T follicular helper cell (primary cell): ENCODE measurements around the gene PNMA8C.

Source experiments
- DNase-seq: peaks from one replicate; pipeline ENCODE4 v3.0.0-alpha.2; 2020; ENCODE audit warnings: low read depth
- total RNA-seq, 2 experiments: gene quantifications; one replicate each; lab custom pipeline; 2026; lab: John Stamatoyannopoulos, UW

Gene PNMA8C
- 0 reads per million in 2 experiments for total RNA-seq

DNA sequence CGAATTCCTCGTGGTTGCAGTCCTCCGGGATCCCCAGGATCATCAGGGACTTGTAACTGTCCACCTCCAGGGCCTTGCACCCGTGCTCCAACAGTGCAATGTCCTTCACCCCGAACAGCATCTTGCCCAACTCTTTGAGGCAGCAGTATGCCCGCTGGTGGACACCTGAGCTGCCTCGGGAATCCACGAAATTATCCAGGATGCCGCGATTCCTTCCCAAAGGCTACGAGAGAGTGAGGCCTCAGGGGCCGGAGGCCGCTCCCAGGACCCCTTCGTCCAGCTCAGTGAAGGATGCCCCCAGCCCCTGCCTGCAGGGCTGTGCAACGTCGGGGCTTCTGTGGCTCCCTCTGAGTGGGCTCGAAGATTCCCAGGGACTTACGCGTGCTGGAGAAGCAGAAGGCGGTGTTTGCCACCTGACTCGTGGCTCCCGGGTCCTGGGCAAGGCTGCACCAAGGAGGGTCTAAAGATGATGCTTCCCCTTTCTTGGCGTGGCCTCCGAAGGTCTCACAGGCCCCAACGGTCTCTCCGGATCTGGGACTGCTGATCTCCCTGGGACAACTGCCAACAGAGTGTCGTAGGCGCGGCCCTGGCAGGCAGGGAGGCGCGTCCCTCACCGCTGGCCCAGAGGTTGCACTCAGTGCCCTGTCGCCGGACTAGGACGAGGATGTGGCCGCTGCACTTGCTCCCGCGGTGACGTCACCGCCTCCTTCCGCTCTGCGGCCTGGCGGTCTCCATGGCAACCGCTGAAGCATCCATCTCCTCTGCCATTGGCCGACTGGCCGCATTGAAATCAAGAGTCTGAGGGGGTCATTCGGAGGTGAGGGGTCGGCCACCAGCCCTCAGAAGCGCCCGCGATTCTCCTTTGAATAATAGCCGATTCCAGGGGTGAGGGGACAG is at the start of gene PNMA8C:
PNMA8C (minus strand) TSS at position 698 of the 897 bp plus-strand sequence; CDS start at position 121, 577 bp downstream.
- no peak for DNase-seq

DNA sequence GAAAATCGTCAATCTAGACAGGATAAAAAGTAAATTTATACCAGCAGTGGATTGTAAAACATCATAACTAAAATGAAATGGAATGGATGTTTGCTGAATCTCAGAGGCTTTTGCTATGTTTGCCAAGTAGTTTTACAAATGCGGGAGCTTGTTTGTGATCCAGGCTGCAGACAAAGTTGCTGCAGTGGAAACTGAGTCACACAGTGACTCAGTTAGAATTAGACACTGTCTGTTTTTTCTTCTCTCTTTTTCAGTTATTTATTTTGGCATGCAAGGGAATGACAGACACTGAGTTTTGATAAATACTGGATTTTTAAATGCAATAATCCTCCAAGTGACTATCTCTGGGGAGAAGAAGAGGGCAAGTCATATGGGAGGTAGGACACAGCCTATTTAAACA is 47.2 kb upstream of the PNMA8C start:
- no peak for DNase-seq

DNA sequence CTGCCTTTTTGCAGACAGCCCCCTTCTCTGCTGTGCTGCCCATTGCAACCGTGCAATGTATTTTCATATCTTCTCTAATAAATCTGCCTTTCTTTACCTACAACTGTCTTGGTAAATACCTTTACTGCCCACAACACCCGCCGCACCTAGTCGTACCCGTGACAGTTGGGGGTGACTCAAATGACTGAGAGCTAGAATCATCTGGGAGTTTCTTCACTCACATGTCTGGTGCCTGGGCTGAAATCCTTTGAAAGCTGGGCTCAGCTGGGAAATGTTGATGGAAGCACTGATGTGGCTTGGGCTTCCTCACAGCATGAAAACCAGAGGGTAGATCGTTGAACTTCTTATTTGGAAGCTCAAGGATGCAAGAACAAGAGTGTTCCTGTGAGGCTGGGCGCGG is 45.5 kb upstream of the PNMA8C start:
- no peak for DNase-seq

DNA sequence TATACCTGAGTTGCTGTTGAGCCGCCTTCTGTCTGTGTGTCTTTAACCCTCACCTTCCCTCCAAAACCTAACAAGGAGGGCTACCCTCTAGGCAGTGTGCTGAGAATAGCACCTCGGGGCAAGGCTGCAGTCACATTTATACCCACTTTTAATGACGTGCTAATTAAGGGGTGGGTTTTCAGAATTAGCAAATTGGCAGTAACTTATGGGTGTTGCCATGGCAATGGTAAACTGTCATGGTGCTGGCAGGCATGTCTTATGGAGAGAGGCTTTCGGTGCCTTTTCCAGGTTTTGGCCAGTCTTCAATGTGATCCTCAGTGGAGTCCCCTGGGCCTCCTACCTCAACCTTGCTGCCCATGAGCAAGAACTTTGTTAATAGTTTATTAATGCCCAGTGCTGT is 43.9 kb upstream of the PNMA8C start:
- DNase-seq = no peak

DNA sequence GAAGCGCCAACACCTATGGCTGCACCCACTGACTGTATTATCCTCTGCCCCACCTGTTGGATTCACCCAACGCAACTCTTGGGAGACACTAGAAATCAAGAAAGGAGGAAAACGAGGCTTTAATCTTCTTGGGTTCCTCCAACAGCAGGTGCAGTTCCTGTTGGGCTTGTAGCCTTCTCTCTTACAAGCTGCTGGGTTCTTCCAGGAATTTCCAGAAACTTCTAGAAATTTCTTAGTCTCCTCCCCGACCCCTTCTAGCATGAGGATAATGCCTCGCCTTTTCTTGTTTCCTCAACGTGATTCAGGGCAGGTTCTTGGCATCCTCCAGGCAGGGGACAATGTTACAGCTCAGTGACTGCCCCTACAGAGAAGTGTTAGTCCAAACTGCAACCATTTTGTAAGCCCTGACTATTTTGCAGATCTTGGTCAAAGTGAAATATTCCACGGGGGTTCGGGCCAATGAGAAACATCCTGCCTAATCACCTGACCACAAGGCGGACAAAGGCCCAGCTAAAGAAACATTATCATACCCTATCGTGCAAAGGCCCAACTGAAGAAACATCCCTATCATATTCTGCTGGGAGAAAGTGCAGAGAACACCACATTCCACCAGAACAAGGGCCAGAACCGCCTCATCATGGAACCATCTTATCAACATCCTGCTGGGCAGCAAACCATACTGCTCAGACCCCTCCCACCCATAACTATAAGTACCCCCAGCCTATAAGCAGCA is 43.2 kb upstream of the PNMA8C start:
- no peak for DNase-seq

DNA sequence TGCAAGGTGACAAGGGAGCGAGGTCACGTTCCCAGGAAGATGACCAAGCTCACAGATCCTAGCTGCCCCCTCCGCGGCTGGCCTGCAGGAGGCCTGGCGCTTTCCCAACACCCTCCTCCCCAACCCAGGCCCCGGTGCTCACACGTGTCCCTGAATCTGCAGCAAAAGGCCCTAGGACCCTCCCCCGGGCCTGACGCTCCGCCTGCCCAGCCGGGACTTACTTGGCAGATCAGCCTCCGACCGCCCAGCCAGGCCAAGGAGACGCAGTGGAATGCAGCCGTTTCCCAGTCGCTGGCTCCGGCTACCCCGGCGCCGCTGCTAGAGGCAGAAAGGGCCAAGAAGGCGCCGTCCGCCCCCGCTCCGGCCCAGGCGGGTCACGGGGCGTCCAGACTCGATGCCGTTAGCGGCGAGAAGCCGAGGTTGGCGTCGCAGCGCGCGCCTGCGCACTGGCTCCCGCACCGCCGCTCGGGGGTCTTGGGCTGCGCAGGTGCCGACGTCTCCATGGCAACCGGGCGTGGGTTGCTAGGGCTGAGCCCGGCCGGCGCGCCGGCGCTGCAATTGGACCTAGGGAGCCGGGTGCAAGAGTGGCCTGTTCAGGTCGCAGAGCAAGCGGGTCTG is 42.5 kb upstream of the PNMA8C start, which contains the start of gene PNMA8A:
PNMA8A (minus strand) TSS at position 448 of the 618 bp plus-strand sequence. CDS start 528 bp downstream, outside the sequence.
- no peak for DNase-seq

DNA sequence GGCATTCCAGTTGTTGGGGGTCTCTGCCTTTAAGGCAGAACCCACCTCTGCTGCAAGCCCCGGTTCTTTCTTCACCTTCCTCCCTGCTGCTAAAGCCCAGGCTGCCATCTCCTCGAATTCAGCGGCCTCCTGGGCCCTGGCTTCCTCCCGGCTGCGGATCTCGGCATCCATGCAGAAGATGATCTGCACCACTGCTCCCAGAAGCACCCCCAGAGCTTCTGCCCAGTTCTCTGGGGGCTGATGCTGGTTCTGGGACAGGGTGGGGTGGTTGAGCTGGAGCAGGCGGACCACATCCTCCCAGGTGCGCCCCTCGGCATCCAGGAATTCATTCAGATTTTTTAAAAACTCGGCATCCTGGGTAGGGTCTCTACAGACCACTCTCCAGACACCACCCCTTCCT is 41.6 kb upstream of the PNMA8C start:
- no peak for DNase-seq

DNA sequence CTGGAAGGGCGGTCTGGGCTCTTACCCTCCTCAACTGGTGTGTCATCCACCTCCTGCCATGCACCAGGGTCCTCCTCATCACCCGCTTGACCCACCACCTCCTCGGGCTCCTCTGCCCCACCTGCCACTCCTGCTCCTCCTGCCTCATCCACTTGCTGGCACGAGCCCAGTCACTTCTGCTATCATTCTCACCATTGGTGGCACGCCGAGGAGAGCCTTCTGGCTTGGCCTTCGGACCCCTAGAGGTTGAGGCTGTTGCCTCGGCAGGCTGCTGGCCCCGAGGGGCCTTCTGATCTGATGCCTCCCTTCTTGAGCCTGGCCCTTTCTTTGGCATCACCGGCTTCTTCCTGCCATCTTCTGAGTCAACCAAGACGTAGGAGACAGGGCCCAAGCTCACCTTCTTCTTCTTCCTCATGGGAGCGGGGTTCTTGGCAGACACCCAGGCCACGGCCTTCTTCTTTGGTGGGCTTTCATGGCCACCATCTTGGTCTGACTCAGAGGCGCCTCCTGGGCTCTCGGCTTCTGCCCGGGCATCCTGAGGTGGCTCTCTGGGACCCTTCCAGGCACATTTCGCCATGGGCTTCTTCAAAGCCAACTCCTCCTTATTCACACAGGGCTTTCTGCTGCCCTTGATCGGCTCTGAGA is 40.9 kb upstream of the PNMA8C start:
- no peak for DNase-seq

DNA sequence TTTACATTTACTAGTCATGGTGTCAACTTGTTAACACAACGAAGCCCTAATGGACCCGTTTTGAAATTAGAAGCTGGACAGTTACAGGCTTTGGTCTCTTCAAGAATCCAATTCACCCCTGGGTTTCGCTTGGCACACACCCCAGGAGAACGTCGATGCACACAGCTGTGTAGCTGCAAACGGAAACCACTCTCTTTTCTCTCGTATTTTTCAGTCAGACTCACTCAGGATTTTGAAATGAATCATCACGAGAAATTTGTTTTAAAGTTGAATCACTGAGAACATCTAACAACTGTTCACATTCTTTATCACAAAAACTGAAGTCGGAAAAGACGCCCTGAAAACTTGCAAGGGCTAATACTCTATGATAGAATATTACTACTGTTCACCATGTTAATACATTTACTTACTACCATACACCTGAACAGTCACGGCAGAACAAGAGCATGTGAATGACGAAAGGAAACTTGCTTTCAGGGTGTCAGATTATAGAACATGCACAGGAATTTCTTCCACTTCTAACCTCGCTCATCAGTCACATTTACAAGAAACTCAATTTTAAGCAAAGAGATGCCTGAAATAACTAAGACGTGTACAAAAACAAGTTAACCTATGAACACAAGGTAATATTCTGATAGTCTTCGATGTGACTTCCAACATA is 37.9 kb upstream of the PNMA8C start:
- DNase-seq = no peak

DNA sequence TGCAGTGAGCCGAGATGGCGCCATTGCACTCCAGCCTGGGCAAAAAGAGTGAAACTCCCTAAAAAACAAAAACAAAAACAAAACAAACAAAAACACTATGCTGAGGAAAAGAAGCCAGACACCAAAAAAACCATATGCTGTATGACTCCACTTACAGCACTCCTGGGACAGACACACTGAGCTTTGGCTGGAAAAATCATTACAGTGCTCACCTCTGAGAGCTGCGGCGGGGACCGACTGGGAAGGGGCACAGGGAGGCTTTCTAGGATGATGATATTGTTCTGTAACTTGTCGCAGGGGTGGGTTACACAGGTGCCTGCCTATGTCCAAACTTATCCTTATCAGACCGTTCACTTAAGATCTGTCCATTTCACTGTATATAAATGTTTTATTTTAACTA is 34.8 kb upstream of the PNMA8C start:
- DNase-seq = no peak

DNA sequence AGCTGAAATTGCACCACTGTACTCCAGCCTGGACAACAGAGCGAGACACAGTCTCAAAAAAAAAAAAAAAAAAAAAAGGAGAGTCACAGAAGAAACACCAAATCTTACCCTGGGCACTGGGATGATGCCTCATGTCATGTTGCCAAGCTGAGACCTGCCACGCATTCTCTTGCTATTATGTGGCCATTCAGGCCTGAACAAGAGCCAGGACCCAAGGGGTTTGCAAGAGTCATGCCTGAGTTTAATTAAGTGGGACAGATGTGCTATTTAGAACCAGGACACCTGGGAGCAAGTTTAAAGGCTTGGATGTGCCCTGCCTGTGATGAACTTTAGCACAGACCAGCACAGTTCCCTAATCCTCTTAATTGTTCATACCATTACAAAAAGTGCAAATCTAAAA is 32.8 kb upstream of the PNMA8C start:
- DNase-seq = no peak

DNA sequence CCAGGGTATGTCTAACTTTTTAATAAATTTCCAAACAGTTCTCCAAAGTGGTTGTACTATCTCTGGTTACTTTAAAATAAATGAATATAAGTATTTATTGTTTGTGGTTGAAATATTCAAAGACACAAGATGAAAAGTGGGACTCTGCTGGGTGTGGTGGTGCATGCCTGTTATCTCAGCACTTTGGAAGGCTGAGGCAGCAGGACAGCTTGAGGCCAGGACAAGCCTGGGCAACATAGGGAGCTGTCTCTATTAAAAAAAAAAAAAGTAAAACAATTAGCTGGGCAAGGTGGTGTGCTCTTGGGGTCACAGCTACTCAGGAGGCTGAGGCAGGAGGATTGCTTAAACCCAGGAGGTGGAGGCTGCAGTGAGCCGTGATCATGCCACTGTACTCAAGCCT is 32.2 kb upstream of the PNMA8C start:
- no peak for DNase-seq

DNA sequence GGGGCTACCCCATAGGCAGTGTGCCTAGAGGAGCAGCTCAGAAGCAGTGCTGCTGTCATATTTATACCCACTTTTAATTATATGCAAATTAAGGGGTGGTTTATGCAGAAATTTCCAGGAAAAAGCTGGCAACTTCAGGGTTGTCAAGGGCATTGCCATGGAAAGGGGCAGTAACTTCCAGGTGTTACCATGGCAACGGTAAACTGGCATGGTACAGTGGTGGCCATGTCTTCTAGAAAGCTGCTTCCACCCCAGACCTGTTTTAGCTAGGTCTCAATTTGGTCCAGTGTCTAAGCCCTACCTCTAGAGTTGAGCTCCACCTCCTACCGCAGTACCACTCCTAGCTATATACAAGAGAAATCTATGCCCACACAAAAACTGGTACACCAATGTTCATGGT is 31.3 kb upstream of the PNMA8C start:
- no peak for DNase-seq

DNA sequence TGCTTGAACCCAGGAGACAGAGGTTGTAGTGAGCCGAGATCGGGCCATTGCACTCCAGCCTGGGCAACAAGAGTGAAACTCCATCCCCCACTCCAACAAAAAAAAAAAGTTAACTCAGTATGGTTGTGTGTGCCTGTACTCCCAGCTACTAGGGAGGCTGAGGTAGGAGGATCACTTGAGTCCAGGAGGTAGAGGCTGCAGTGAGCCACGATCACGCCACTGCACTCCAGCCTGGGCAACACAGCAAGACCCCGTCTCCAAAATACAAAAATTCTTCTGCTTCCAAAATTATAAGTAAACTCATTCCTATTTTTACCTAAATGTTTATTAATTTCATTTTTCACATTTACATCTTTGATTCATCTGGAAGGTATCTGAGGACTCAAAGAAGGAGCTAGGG is 28.2 kb upstream of the PNMA8C start:
- DNase-seq = no peak

DNA sequence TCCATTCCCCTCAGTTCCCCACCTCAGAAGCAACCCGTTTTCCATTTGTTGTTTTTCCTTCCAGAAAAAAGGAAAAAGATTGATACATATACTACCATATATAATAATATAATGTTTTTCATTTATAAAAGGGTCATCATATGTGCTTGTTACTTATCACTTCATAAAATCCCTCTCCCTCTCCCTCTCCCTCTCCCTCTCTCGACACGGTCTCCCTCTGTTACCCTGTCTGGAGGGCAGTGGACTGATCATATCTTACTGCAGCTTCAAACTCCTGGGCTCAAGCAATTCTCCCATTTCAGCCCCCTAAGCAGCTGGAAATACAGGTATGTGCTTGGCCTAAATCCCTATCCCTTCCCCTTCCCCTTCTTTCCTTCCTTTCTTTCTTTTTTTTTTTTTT is 25.5 kb upstream of the PNMA8C start:
- no peak for DNase-seq

DNA sequence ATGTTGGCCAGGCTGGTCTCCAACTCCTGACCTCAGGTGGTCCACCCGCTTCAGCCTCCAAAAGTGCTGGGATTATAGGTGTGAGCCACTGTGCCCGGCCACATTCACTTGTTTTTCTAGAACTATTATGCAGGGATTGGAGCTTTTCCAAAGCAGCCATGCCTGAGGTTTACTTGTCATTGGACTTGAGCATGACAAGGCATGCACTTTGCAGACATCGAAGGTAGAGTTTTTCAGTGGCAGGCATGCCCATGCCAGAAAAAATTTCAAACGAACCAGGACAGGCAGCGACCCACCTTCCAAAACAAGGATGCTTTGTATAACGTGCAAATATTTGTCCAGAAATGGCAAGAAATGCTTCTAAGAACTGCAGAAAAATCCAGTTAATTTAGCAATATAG is 24.9 kb upstream of the PNMA8C start:
- DNase-seq = no peak

DNA sequence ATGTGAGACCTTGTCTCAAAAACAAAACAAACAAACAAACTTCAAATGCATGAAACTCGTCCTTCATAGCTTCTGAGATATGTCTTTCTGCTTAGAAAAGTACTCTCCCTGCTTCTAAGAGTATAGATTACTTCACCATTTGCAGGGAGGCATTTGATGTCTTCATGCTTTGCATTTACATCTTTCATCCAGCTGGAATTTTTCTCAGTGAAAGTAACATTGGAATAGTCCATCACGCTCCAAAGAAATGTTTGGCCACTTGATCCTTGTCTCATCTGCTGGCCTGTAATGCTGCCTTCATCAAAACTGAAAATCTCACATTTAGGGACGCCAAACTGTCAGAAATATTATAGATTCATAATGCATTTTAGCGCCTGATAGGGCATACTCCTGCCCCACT is 23.4 kb upstream of the PNMA8C start:
- no peak for DNase-seq

DNA sequence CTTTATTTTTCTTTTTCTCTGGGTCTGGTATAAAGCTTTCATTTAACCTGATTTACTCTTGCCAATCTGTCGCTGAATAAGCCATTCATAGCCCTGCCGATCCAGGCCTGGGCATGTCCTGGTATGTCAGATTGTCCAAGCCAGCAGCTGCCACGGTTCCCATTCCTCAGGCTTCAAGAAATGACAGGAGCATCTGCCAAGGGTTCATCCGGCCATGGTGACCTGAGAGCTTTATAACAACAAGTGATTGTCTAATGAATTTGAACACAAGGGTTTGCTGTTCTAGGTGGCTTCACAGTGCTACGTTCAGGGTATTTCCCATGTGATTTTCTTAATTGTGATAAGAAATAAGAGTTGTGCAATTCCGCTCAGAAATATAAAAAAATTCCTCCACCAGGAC is 22.6 kb upstream of the PNMA8C start:
- DNase-seq = no peak

DNA sequence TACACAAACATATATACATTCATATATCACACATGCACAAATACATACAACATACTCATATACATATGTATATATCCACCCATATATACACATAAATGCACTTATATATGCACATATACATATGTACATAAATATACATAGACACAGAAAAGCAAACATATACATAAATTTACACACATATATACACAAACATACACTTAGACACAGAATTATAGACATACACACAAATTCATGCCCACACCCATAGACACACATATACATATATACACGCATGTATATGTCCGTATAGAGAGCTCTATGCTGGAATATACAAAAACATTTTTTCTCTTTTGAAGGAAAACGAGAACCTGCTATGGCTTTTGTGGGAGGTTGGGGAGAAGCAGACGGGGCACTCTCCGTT is 22.0 kb upstream of the PNMA8C start:
- no peak for DNase-seq

DNA sequence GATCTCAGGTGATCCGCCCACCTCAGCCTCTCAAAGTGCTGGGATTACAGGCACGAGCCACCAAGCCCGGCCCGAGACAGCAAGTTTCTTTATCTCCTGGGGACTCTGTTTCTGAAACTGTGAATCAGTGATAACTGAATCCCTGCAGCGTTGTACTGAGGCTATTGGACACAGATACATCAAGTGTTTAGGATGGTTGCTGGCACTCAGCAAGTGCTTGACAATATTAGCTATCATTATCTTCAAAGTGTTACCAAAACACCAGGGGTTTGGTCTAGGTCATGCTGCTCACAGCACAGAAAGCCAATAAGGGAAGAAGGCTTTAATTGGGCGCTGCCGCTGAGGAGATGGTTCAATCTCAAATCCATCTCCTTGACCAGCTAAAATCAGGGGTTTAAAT is 20.5 kb upstream of the PNMA8C start:
- DNase-seq = no peak

DNA sequence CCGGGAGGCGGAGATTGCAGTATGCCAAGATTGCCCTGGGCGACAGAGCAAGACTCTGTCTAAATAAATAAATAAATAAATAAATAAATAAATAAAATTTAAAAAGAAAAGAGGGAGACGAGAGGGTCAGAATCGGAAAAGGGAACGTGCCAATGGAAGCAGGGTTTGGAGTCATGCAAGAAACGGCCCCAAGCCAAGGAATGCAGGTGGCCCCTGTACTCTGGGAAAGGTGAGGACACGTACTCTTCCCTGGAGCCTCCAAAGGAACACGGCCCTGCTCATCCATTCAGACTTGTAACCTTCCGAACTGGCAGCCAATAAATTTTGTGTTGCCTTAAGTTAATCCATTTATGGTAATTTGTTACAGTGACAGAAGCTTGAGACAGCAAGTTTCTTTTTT is 19.9 kb upstream of the PNMA8C start:
- no peak for DNase-seq

DNA sequence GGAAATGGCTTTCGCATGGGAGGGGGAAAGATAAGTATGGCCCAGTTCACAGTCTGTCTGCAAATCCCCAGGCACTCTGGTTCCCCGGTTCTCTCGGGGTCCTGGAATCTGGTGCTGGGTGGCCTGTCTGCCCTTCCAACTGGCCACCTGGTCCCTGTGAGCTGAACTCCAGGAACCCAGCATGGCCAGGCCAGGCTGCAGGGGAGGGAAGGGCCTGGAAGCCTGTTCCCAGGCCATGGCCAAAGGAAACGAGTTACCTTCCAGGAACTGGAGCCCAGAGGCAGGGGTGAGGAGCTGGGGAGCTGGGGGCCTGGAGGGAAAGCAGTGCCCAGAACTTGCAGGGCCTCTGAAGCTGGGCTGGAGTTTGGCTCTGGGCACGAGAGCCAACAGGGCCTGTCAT is 19.1 kb upstream of the PNMA8C start:
- DNase-seq = no peak
